Ishikawa (cell line): ENCODE results near the gene DCUN1D5.

Experiments
- CEBPB ChIP-seq: IDR thresholded peaks from 2 replicates; pipeline ENCODE4 v1.6.1; 2012
- CREB1 ChIP-seq: IDR thresholded peaks from 2 replicates; pipeline ENCODE4 v1.6.1; 2012; ENCODE audit warnings: low read depth
- EGR1 ChIP-seq: IDR thresholded peaks from 2 replicates; pipeline ENCODE4 v1.6.1; 2012
- EP300 ChIP-seq: IDR thresholded peaks from 2 replicates; pipeline ENCODE4 v1.6.1; 2012; ENCODE audit warnings: borderline replicate concordance
- FOXM1 ChIP-seq: IDR thresholded peaks from 2 replicates; pipeline ENCODE4 v1.6.1; 2012; ENCODE audit warnings: low read depth, borderline replicate concordance
- MAX ChIP-seq: IDR thresholded peaks from 2 replicates; pipeline ENCODE4 v1.6.1; 2012
- NFIC ChIP-seq: IDR thresholded peaks from 2 replicates; pipeline ENCODE4 v1.6.1; 2012
- RAD21 ChIP-seq: IDR thresholded peaks from 2 replicates; pipeline ENCODE4 v1.6.1; 2012; ENCODE audit warnings: low read depth
- REST ChIP-seq: IDR thresholded peaks from 2 replicates; pipeline ENCODE4 v1.6.1; 2012; ENCODE audit warnings: low read depth, mild to moderate bottlenecking
- TAF1 ChIP-seq: IDR thresholded peaks from 2 replicates; pipeline ENCODE4 v1.6.1; 2012; ENCODE audit warnings: low read depth, mild to moderate bottlenecking
- TCF12 ChIP-seq: IDR thresholded peaks from 2 replicates; pipeline ENCODE4 v1.6.1; 2012; ENCODE audit warnings: low read depth
- TEAD4 ChIP-seq: IDR thresholded peaks from 2 replicates; pipeline ENCODE4 v1.6.1; 2012
- USF1 ChIP-seq: IDR thresholded peaks from 2 replicates; pipeline ENCODE4 v1.6.1; 2012
- YY1 ChIP-seq: IDR thresholded peaks from 2 replicates; pipeline ENCODE4 v1.6.1; 2012; ENCODE audit warnings: low read depth
- ZBTB7A ChIP-seq: IDR thresholded peaks from 2 replicates; pipeline ENCODE4 v1.6.1; 2012; ENCODE audit warnings: low read depth

Gene DCUN1D5

GRCh38 chr11:103110391-103110790, 18.4 kb upstream of the DCUN1D5 start:
- TF ChIP-seq TAF1 (no peak), CEBPB (no peak), USF1 (no peak), ZBTB7A (no peak)

GRCh38 chr11:103109818-103110388, 17.9 kb upstream of the DCUN1D5 start:
- no peak for TF ChIP-seq YY1
- TF ChIP-seq NFIC, result no peak
- no peak for TF ChIP-seq REST
- TF ChIP-seq ZBTB7A, result no peak
- TF ChIP-seq EGR1, result no peak
- no peak for TF ChIP-seq TAF1
- no peak for TF ChIP-seq TEAD4

GRCh38 chr11:103108933-103109817, 17.2 kb upstream of the DCUN1D5 start, which contains the start of gene DYNC2H1:
Gene DYNC2H1, plus strand, starts transcription at chr11:103109426. Its CDS starts 149 bp downstream, at chr11:103109575.
- TF ChIP-seq YY1 (no peak; the same call in 1 of the 2 replicates), EP300 (no peak), TEAD4 (peak; percentile 20; the same call in 1 of the 2 replicates), FOXM1 (no peak), RAD21 (peak; percentile 23; the same call in 1 of the 2 replicates), TCF12 (peak; percentile 10; the same call in 1 of the 2 replicates), MAX (peak; percentile 91), TAF1 (peak; percentile 42), CEBPB (peak; percentile 86), EGR1 (peak; percentile 28; the same call in 1 of the 2 replicates), CREB1 (no peak)

- no peak for TF ChIP-seq TCF12
- TF ChIP-seq EP300, result no peak
- no peak for TF ChIP-seq MAX
- no peak for TF ChIP-seq NFIC
- TF ChIP-seq EGR1, result no peak
- no peak for TF ChIP-seq ZBTB7A
- no peak for TF ChIP-seq REST
- no peak for TF ChIP-seq TAF1
- TF ChIP-seq RAD21, result no peak
- no peak for TF ChIP-seq USF1
- no peak for TF ChIP-seq FOXM1
These were observed 5.3 kb upstream of the DCUN1D5 start for GRCh38 chr11:103097279-103097678.

GRCh38 chr11:103091064-103091800, 728 bp downstream of the DCUN1D5 start:
- TF ChIP-seq EP300 (no peak), USF1 (no peak), REST (no peak), RAD21 (no peak), TEAD4 (no peak), FOXM1 (no peak), TCF12 (no peak), CREB1 (no peak), YY1 (no peak), CEBPB (no peak), TAF1 (no peak), NFIC (no peak), MAX (peak; percentile 66), EGR1 (peak; percentile 34; the same call in 1 of the 2 replicates), ZBTB7A (no peak)
